HG03135 (cell line): ENCODE results near the gene MORC2.

ENCODE experiments used
- ATAC-seq: cut with Tn5 transposase; IDR thresholded peaks from one replicate; pipeline ENCODE4 v1.9.1; 2021; ENCODE audit warnings: mild to moderate bottlenecking, moderate library complexity; ENCODE audit not compliant: unreplicated experiment

The MORC2 gene

GRCh38 chr22:30949934-30950660, 18.5 kb downstream of the MORC2 start:
- ATAC-seq, result no peak

GRCh38 chr22:30948930-30949342, 19.6 kb downstream of the MORC2 start:
- no peak for ATAC-seq

GRCh38 chr22:30947816-30948454, 20.6 kb downstream of the MORC2 start:
- ATAC-seq, result no peak

- ATAC-seq, result no peak
Observed at GRCh38 chr22:30947173-30947815, 21.3 kb downstream of the MORC2 start.

- ATAC-seq, result no peak
Observed at GRCh38 chr22:30946354-30946753, 22.2 kb downstream of the MORC2 start.

- ATAC-seq, result no peak
Observed at GRCh38 chr22:30945653-30946052, 22.9 kb downstream of the MORC2 start.

GRCh38 chr22:30944986-30945385, 23.6 kb downstream of the MORC2 start:
- no peak for ATAC-seq

GRCh38 chr22:30943368-30943767, 25.2 kb downstream of the MORC2 start:
- no peak for ATAC-seq

- ATAC-seq, result no peak
Observed at GRCh38 chr22:30941363-30941740, 27.2 kb downstream of the MORC2 start.

- no peak for ATAC-seq
Observed at GRCh38 chr22:30940685-30941362, 27.8 kb downstream of the MORC2 start.

GRCh38 chr22:30934053-30934452, 34.5 kb downstream of the MORC2 start:
- ATAC-seq, result no peak

GRCh38 chr22:30933457-30933856, 35.1 kb downstream of the MORC2 start:
- no peak for ATAC-seq

- no peak for ATAC-seq
Observed at GRCh38 chr22:30932661-30933060, 35.9 kb downstream of the MORC2 start.

- ATAC-seq, result no peak
Observed at GRCh38 chr22:30931541-30932300, 36.9 kb downstream of the MORC2 start.

- no peak for ATAC-seq
Observed at GRCh38 chr22:30930228-30930627, 38.3 kb downstream of the MORC2 start.

- ATAC-seq, result no peak
Observed at GRCh38 chr22:30928401-30928800, 40.2 kb downstream of the MORC2 start.

- ATAC-seq, result no peak
Observed at GRCh38 chr22:30927806-30928205, 40.8 kb downstream of the MORC2 start.

- no peak for ATAC-seq
Observed at GRCh38 chr22:30926706-30927105, 41.9 kb downstream of the MORC2 start.

- no peak for ATAC-seq
Observed at GRCh38 chr22:30925667-30926066, 42.9 kb downstream of the MORC2 start.

GRCh38 chr22:30923168-30923900, 45.2 kb downstream of the MORC2 start:
- ATAC-seq, result no peak
